Stimulated activated CD4-positive, alpha-beta T cell treated with anti-CD3 and anti-CD28 coated beads, Interleukin-15, amount 100 ng/mL, for 1 hour (primary cell): ENCODE data around the gene TMEM92.

Experiments used
- DNase-seq, 2 donors: peaks; one replicate each; pipeline ENCODE4 v3.0.0-alpha.2; 2020; ENCODE audit warnings: low read depth in 1 of 2, low spot score in 1 of 2

TMEM92 gene

DNA sequence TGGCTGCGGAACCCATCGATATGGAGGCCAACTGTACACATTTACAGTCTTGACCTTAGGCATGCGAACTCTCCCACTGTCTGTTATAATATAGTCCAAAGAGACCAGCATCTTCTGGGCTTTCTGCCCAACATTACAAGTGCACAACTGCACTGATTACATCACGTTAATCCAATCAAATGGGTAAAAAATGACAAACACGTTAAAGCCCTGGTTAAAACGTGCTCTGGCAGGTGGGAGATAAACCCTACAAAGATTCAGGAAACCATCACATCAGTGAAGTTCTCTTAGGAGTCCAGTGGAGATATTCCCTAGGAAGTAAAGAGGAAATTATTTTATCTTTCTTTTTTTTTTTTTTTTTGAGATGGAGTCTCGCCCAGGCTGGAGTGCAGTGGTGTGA is 48.0 kb downstream of the TMEM92 start:
- no peak for DNase-seq

DNA sequence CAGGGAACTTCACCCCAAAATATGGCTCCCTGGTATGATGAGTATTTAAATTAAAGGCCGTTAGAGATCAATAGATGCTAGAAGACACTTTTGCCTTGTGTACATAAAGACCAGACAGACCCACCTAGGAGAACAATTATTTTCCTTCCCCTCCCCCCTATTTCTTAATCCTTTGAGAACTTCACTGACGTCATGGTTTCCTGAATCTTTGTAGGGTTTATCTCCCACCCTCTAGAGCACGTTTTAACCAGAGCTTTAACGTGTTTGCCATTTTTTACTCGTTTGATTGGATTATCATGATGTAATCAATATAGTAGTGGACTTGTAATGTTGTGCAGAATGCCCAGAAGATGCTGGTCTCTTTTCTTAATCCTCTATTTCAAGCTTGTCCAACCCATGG is 48.8 kb downstream of the TMEM92 start:
- DNase-seq, result no peak

DNA sequence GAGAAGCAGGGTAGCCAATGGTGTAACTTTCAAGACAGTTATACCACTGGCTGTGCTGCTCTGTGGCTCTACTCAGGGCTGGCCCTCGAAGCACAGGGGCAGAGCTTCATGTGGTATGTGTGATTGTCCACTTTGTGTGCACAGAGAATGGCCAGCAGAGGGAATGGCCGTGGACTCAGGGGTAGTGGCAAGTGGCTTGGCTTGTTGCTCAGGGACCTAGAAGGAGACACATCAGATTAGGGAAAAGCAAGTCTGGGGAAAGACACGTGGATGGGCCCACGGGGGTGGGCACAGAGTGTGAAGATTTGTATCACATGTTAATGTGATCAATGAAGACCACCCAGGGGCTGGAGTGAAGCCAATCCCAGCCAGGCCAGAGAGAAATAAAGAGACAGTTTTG is 51.6 kb downstream of the TMEM92 start:
- DNase-seq, result no peak

DNA sequence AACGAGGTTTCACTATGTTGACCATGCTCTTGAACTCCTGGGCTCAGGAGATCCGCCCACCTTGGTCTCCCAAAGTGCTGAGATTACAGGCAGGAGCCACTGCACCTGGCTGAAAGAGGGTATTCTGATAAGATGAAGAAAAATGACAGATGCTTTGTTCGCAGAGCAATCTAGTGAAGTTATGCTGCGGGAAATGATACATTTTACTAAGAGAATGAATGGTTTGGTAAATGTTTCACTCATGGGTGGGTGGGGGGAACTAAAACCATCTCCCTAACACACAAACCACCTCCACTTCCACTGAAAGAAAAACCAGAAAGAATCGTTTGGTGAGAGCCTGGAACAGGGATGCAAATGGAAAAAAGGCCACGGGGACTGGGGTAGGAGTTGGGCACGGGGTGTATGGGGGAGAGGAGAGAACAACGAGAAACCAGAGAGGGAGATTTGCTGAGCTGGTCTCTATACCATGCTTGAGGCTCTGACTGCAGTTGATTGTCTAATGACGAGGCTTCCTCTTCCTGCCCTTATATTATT is 52.6 kb downstream of the TMEM92 start:
- no peak for DNase-seq

DNA sequence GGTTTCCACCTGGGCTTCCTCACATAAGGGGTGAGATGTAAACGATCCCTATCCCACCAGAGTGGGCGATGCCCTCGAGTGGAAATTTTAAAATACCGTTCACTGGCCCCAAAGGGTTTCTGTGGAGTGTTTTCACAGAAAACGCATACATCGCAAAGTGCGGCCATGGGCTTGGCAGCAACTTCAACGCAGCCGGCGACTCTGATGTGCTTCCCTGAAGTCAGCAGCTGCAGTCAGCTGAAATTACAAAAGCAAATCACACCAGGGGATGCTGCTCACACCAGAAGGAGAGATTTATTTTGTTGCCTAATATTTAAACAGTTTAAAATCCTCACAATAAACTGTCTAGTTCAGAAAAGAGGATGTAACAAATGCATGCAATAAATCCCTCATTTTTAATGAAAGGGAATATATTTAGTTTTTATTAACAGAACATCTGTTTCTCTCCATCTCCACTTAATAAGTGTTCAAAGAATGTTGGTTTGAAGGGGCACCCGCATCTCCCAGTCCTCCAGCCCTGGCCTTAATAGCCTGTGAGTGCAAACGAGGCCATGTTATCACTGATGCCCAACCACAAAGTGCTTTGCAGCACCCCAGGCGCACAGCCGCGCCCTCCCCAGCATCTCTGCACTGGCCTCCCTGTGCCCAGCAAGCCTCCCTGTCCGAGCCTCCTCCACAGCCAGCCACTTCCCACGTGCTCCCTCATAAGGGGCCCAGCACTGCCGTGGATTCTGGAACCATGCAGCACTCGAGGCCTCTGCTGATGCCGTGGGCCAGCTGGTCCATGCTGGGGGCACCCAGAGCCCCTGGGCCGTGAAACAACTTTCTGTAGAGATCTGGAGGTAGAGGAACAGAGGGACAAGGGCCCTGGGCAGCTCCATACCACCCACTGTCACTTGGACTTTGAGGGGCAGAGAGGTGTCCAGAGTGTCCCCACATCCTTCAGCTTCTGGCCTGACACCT is 54.4 kb downstream of the TMEM92 start:
- no peak for DNase-seq

DNA sequence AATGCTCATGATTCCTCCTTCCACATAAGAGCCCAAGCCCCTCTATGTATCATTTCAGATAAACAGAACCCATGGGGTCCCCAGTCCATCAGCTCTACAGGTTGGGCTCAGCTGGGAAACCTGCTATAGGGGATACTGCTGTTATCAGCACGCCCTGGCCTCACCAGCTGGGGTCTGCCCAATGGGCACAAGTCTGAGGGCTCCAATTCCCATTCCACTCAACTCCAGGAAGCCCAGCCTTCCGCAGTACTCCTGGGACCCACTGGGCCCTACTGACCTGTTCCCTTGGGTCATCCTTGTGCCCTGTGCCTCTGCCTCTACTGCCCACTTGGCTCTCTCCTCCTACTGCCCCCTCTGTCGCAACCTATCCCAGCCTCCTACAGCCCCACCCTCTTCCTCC is 55.5 kb downstream of the TMEM92 start:
- DNase-seq, result no peak

DNA sequence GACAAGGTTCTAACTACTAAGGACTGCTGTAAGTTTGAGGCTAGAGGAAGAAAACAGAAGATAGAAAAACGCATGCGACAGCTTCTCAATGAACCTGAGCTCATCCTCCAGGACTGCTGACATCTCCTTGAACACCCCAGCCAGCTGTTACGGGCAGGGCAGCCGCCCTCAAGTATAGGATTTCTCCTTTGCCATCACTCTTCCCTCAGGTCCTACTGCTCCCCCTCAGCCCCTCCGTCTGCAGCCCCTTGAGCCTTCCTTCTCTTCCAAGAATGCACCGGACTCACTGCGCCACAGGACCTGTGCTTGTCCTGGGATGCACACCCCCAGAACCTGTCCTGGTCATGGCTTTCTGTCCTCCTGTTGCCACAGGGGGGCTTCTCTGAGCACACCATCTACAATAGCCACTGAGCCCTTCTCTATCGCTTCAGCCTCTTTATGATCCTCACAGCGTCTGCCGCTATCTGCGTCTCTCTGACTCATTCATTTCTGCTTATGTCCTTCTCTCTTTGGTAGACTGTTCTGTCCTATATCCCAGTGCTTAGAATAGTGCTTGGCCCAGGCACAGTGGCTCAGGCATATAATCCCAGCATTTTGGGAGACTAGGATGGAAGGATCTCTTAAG is 56.0 kb downstream of the TMEM92 start:
- no peak for DNase-seq
